Measurements from ENCODE around the gene CPED1. TPM values are rescaled to one million over a fixed set of nuclear protein-coding genes. Genes with fewer than 3 reads are reported as not detected.
"Not testable (repeated sequence)": the region's sequence is repeated elsewhere in the genome, so short reads cannot be mapped to it uniquely, and the experiment has no call there.

Gene CPED1
- total RNA-seq, 1 donor from 2014 or later: 2.1 TPM

DNA sequence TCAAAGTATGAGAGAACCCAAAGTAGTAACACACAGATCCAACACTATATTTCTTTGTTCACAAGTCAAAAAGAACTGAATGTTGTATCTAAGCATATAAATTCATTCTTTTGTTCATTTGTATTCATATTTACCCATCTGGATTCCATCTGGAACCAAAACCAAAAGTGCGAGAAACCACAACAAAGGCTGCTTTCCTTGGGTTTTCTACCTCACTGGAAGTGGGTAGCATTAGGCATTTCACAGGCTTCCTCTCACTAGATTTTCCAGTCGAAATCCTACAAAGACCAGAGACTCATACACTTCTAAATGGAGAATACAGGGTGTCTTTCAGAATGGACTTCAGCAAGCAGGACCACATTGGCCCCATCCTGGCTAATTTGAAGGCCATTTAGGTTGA is 230.5 kb downstream of the CPED1 start:
- no peak for DNase-seq (ENCODE audit: low read depth)
- TF ChIP-seq, protein P1, sequence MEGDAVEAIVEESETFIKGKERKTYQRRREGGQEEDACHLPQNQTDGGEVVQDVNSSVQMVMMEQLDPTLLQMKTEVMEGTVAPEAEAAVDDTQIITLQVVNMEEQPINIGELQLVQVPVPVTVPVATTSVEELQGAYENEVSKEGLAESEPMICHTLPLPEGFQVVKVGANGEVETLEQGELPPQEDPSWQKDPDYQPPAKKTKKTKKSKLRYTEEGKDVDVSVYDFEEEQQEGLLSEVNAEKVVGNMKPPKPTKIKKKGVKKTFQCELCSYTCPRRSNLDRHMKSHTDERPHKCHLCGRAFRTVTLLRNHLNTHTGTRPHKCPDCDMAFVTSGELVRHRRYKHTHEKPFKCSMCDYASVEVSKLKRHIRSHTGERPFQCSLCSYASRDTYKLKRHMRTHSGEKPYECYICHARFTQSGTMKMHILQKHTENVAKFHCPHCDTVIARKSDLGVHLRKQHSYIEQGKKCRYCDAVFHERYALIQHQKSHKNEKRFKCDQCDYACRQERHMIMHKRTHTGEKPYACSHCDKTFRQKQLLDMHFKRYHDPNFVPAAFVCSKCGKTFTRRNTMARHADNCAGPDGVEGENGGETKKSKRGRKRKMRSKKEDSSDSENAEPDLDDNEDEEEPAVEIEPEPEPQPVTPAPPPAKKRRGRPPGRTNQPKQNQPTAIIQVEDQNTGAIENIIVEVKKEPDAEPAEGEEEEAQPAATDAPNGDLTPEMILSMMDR (conservative IDR thresholded peaks at IDR 0.05; ENCODE audit: low read depth, low read length): no peak
- H3K4me3 ChIP-seq (ENCODE audit: low read depth, low read length): no peak overlapping the region

- DNase-seq (ENCODE audit: low read depth); H3K4me3 ChIP-seq (ENCODE audit: low read depth, low read length): not testable (repeated sequence)
Observed at GRCh38 chr7:121221108-121221507, 232.6 kb downstream of the CPED1 start.

DNA sequence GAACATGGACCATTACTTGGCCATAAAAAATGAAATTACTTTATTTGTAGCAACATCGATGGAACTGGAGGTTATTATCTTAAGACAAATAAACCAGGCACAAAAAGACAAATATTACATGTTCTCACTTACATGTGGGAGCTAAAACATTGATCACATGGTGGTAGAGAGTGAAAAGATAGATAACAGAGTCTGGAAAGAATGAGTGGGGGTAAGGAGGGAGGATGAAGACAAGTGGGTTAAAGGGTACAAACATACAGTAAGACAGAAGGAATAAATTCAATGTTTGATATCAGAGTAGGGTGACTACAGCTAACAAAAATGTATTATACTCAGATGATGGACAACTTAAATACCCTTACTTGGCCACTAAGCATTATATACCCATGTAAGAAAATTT is 240.3 kb downstream of the CPED1 start:
- TF ChIP-seq, protein P1 (conservative IDR thresholded peaks at IDR 0.05; ENCODE audit: low read depth, low read length): no peak
- no peak overlapping the region for H3K4me3 ChIP-seq (ENCODE audit: low read depth, low read length)
- no peak for DNase-seq (ENCODE audit: low read depth)

GRCh38 chr7:121235201-121235600 is 246.7 kb downstream of the CPED1 start:
- no peak for DNase-seq (ENCODE audit: low read depth)
- TF ChIP-seq, protein P1 (conservative IDR thresholded peaks at IDR 0.05; ENCODE audit: low read depth, low read length): no peak
- no peak overlapping the region for H3K4me3 ChIP-seq (ENCODE audit: low read depth, low read length)

GRCh38 chr7:121237601-121238000 is 249.1 kb downstream of the CPED1 start:
- TF ChIP-seq, protein P1 (conservative IDR thresholded peaks at IDR 0.05; ENCODE audit: low read depth, low read length): no peak
- no peak overlapping the region for H3K4me3 ChIP-seq (ENCODE audit: low read depth, low read length)
- DNase-seq (ENCODE audit: low read depth): no peak

DNA sequence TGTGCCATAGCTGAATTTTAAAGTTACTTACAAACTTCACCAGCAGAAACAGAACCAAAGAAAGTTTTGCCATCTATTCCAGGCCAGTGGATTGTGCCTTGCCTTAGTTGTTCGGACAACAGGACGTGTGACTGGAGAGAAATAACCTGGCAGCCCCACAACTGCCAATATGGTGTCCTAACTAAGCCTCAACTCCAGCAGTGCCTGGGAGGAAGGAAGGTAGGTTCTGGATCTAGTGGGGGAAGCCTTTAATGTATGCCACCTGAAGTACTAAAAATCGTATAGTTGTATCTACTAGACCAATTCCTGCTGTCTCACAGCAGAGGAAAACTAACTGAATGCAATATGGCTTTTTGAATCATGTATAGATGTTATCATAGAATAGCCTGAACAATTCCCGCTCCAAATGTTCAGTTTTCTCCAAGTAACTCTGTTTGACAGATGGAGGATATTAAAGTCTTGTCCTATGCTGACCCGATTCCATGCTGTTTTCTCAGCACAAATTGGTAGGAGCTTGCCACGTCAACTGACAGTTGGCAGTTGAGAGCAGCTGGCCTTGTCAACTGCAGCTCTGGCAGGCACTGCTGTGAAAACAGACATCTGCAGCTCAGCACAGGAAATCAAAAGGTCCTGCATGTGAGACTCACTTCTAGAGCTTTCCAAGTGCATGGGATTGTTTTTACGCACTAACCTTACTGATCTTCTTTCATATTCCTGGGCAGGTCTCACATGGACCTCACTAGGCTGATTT is 255.8 kb downstream of the CPED1 start:
- no peak overlapping the region for H3K4me3 ChIP-seq (ENCODE audit: low read depth, low read length)
- no peak for DNase-seq (ENCODE audit: low read depth)
- TF ChIP-seq, protein P1 (conservative IDR thresholded peaks at IDR 0.05; ENCODE audit: low read depth, low read length): no peak

GRCh38 chr7:121251367-121251766 is 262.9 kb downstream of the CPED1 start:
- H3K4me3 ChIP-seq (ENCODE audit: low read depth, low read length); DNase-seq (ENCODE audit: low read depth): not testable (repeated sequence)

DNA sequence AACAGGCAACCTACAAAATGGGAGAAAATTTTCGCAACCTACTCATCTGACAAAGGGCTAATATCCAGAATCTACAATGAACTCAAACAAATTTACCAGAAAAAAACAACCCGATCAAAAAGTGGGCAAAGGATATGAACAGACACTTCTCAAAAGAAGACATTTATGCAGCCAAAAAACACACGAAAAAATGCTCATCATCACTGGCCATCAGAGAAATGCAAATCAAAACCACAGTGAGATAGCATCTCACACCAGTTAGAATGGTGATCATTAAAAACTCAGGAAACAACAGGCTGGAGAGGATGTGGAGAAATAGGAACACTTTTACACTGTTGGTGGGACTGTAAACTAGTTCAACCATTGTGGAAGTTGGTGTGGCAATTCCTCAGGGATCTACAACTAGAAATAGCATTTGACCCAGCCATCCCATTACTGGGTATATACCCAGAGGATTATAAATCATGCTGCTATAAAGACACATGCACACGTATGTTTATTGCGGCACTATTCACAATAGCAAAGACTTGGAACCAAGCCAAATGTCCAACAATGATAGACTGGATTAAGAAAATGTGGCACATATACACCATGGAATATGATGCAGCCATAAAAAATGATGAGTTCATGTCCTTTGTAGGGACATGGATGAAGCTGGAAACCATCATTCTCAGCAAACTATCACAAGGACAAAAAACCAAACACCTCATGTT is 264.2 kb downstream of the CPED1 start:
- not testable (repeated sequence) for H3K4me3 ChIP-seq (ENCODE audit: low read depth, low read length); DNase-seq (ENCODE audit: low read depth)

Measured in epithelial cell of proximal tubule (primary cell).